Hepatocyte (in vitro differentiated cells): ENCODE measurements around the gene CEP128.

ENCODE experiments used
- EZH2 ChIP-seq: fragments of 200-600 bp; sonication (generic); IDR thresholded peaks from 2 replicates; pipeline ENCODE4 v1.6.1; 2016; ENCODE audit warnings: antibody characterized with exemption, mild to moderate bottlenecking, borderline replicate concordance
- EZH2phosphoT487 ChIP-seq: fragments of 200-600 bp; sonication (generic); IDR thresholded peaks from one replicate; pipeline ENCODE4 v1.6.1; 2018; ENCODE audit warnings: antibody characterized with exemption, mild to moderate bottlenecking, low read depth, moderate library complexity; ENCODE audit not compliant: unreplicated experiment, severe bottlenecking
- TF ChIP-seq, protein P1 (sequence below): fragments of 200-600 bp; sonication (generic); IDR thresholded peaks from 2 replicates; pipeline ENCODE4 v1.5.1; 2016; ENCODE audit warnings: antibody characterized with exemption, mild to moderate bottlenecking; ENCODE audit not compliant: poor library complexity

DNA sequence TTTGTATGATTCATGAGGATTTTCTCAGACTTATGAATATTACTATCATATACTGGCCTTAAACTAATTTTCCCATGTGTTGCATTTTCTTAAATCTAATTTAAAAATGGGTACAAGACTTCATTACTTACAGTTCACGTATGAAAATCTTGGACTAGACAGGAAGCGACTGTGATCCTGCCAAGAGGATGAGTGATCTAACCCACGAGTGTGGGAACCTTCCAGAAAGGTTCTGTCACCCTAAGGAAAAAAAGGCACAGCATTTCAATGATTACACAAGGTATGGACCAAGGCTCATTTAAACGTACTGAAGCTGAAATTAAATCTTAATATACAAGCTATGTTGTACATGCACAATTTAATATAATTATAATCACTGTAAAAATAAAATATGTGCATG lies 436.8 kb downstream of the CEP128 start:
- TF ChIP-seq, protein P1, sequence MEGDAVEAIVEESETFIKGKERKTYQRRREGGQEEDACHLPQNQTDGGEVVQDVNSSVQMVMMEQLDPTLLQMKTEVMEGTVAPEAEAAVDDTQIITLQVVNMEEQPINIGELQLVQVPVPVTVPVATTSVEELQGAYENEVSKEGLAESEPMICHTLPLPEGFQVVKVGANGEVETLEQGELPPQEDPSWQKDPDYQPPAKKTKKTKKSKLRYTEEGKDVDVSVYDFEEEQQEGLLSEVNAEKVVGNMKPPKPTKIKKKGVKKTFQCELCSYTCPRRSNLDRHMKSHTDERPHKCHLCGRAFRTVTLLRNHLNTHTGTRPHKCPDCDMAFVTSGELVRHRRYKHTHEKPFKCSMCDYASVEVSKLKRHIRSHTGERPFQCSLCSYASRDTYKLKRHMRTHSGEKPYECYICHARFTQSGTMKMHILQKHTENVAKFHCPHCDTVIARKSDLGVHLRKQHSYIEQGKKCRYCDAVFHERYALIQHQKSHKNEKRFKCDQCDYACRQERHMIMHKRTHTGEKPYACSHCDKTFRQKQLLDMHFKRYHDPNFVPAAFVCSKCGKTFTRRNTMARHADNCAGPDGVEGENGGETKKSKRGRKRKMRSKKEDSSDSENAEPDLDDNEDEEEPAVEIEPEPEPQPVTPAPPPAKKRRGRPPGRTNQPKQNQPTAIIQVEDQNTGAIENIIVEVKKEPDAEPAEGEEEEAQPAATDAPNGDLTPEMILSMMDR: no peak
- no peak for TF ChIP-seq EZH2phosphoT487
- no peak for TF ChIP-seq EZH2
